ENCODE results near the gene RPS18. TPM values are rescaled to one million over a fixed set of nuclear protein-coding genes. Genes with fewer than 3 reads are reported as not detected.
A peak's percentile ranks its signal among the peaks of the same experiment; 100 is the strongest.

RPS18 gene
- total and polyA plus RNA-seq, 2 of the 13 experiments (the other 11 are each of a cell fraction or from before 2014, with no cell fraction given), result 3,896 to 5,806 TPM

GRCh38 chr6:33272275-33273128 is 627 bp downstream of the RPS18 start (continued):
- no peak for TF ChIP-seq ZHX2 (IDR thresholded peaks at IDR 0.05; ENCODE audit: low read depth)
- no peak for TF ChIP-seq ZHX2 (CRISPR knock-in tag; IDR thresholded peaks at IDR 0.05; ENCODE audit: borderline replicate concordance)
- 0 out of 2 replicates have a peak, but pooled peaks have one; percentile 72 for TF ChIP-seq FUBP1 (CRISPR knock-in tag; IDR thresholded peaks at IDR 0.05; ENCODE audit: borderline replicate concordance)
- TF ChIP-seq PAF1 (CRISPR knock-in tag; IDR thresholded peaks at IDR 0.05), result peak; percentile 72; the same call in 1 of the 2 replicates
- 0 out of 2 replicates have a peak, but pooled peaks have one; percentile 25 for TF ChIP-seq ZNF878 (CRISPR knock-in tag; IDR thresholded peaks at IDR 0.05)
- no peak for TF ChIP-seq JDP2 (CRISPR knock-in tag; IDR thresholded peaks at IDR 0.05; ENCODE audit: borderline replicate concordance)
- TF ChIP-seq ZNF672 (CRISPR knock-in tag; IDR thresholded peaks at IDR 0.05), result no peak
- 0 out of 2 replicates have a peak, but pooled peaks have one; percentile 5 for TF ChIP-seq ZFP82 (CRISPR knock-in tag; IDR thresholded peaks at IDR 0.05; ENCODE audit: borderline replicate concordance)
- no peak for TF ChIP-seq SSRP1 (CRISPR knock-in tag; IDR thresholded peaks at IDR 0.05)
- TF ChIP-seq TAF15 (IDR thresholded peaks at IDR 0.05; ENCODE audit: low read depth, low read length, poor library complexity, severe bottlenecking), result no peak
- no peak for TF ChIP-seq ZSCAN25 (CRISPR knock-in tag; IDR thresholded peaks at IDR 0.05)
- TF ChIP-seq ZBTB4 (CRISPR knock-in tag; IDR thresholded peaks at IDR 0.05; ENCODE audit: borderline replicate concordance), result no peak
- TF ChIP-seq ZNF781 (CRISPR knock-in tag; IDR thresholded peaks at IDR 0.05; ENCODE audit: borderline replicate concordance, not compliant biosample characterization), result no peak
- no peak for TF ChIP-seq NFKBIZ (CRISPR knock-in tag; IDR thresholded peaks at IDR 0.05)
- TF ChIP-seq ZZZ3 (CRISPR knock-in tag; IDR thresholded peaks at IDR 0.05; ENCODE audit: borderline replicate concordance), result peak; percentile 8; the same call in 1 of the 2 replicates
- TF ChIP-seq ZNF749 (CRISPR knock-in tag; IDR thresholded peaks at IDR 0.05; ENCODE audit: borderline replicate concordance), result no peak
- no peak for TF ChIP-seq ZKSCAN5 (CRISPR knock-in tag; IDR thresholded peaks at IDR 0.05)
- no peak for TF ChIP-seq SP5 (CRISPR knock-in tag; IDR thresholded peaks at IDR 0.05; ENCODE audit: borderline replicate concordance, low read depth)

All from HepG2 (cell line).